GM18951 (cell line): ENCODE measurements around the gene AVPR2.

Source experiments
- POLR2A ChIP-seq: IDR thresholded peaks from 4 replicates; pipeline ENCODE4 v1.6.1; 2011; ENCODE audit warnings: mild to moderate bottlenecking; ENCODE audit not compliant: insufficient read length, insufficient read depth; ENCODE audit errors: extremely low read depth
- in situ Hi-C: fragments of 300-500 bp; cut with MboI; formaldehyde crosslinking; loops from one replicate; pipeline ENCODE4 v1.12.0; 2022; ENCODE audit warnings: low sequenced_read_pairs, mixed read lengths, inconsistent platforms; ENCODE audit not compliant: unreplicated experiment

AVPR2 gene

GRCh38 chrX:153903991-153904957, at the start of gene AVPR2:
TSS of gene AVPR2 (plus strand) at chrX:153904673. CDS start at chrX:153905146, 473 bp downstream.
- in situ Hi-C loops: no loop called here

GRCh38 chrX:153854702-153855101, 49.8 kb upstream of the AVPR2 start:
- TF ChIP-seq POLR2A: no peak
- in situ Hi-C loops: no loop called here

More at GRCh38 chrX:153903991-153904957, at the start of gene AVPR2:
- TF ChIP-seq POLR2A: no peak

- in situ Hi-C loops: no loop called here
Measured at GRCh38 chrX:153857348-153857903, 47.0 kb upstream of the AVPR2 start.

GRCh38 chrX:153861151-153861550, 43.3 kb upstream of the AVPR2 start:
- TF ChIP-seq POLR2A: no peak
- in situ Hi-C loops: no loop called here

More at GRCh38 chrX:153857348-153857903, 47.0 kb upstream of the AVPR2 start:
- no peak for TF ChIP-seq POLR2A

GRCh38 chrX:153861733-153862310, 42.7 kb upstream of the AVPR2 start:
- TF ChIP-seq POLR2A: no peak
- in situ Hi-C loops: no loop called here

GRCh38 chrX:153862369-153863250, 41.9 kb upstream of the AVPR2 start:
- TF ChIP-seq POLR2A: no peak

GRCh38 chrX:153863251-153863991, 41.1 kb upstream of the AVPR2 start:
- in situ Hi-C loops: no loop called here
- TF ChIP-seq POLR2A: no peak

More at GRCh38 chrX:153862369-153863250, 41.9 kb upstream of the AVPR2 start:
- in situ Hi-C loops: no loop called here

- TF ChIP-seq POLR2A: no peak
- in situ Hi-C loops: no loop called here
Measured at GRCh38 chrX:153864101-153864500, 40.4 kb upstream of the AVPR2 start.

GRCh38 chrX:153864561-153865320, 39.7 kb upstream of the AVPR2 start:
- in situ Hi-C loops: no loop called here
- no peak for TF ChIP-seq POLR2A

GRCh38 chrX:153865321-153865580, 39.2 kb upstream of the AVPR2 start:
- in situ Hi-C loops: no loop called here
- TF ChIP-seq POLR2A: no peak

- in situ Hi-C loops: no loop called here
- no peak for TF ChIP-seq POLR2A
Measured at GRCh38 chrX:153865685-153866084, 38.8 kb upstream of the AVPR2 start.

- in situ Hi-C loops: no loop called here
- no peak for TF ChIP-seq POLR2A
Measured at GRCh38 chrX:153866302-153867019, 38.0 kb upstream of the AVPR2 start.
